Body of pancreas (tissue), 4 donors: ENCODE results near the gene ZW10. TPM values are rescaled to one million over a fixed set of nuclear protein-coding genes. Genes with fewer than 3 reads are reported as not detected.

Source experiments
- ATAC-seq: fragments of 150-250 bp; one replicate; pipeline ENCODE4 v1.9.1; 2016
- DNase-seq, 4 donors: peaks; one replicate each; pipeline ENCODE4 v3.0.0-alpha.2; 2019
- H3K27ac ChIP-seq, 4 donors: fragments of 200-600 bp; sonication (generic); 1 replicate in 3 of 4; 2 replicates in 1 of 4; pipeline versions ENCODE4 v1.5.1 to v1.6.1; 2016 to 2019; ENCODE audit warnings: mild to moderate bottlenecking in 1 of 4, mixed read lengths in 1 of 4, moderate library complexity in 1 of 4
- H3K27me3 ChIP-seq, 2 donors: fragments of 200-600 bp; sonication (generic); one replicate each; pipeline ENCODE4 v1.6.0; 2016; ENCODE audit warnings: mild to moderate bottlenecking in 1 of 2
- H3K36me3 ChIP-seq, 2 donors: fragments of 200-600 bp; sonication (generic); replicated peaks in 1 of 2; 2 replicates each; pipeline ENCODE4 v1.5.1; 2016; ENCODE audit warnings: low read depth in 2 of 2; ENCODE audit not compliant: insufficient read depth in 1 of 2
- H3K4me1 ChIP-seq: fragments of 200-600 bp; sonication (generic); one replicate; pipeline ENCODE4 v1.6.0; 2016
- H3K4me3 ChIP-seq, 2 donors: fragments of 200-600 bp; sonication (generic); 1 replicate in 1 of 2; 2 replicates in 1 of 2; pipeline ENCODE4 v1.5.1; 2016 to 2019
- H3K9me3 ChIP-seq, 3 donors: fragments of 200-600 bp; sonication (generic); 1 replicate in 2 of 3; 2 replicates in 1 of 3; pipeline ENCODE4 v1.5.1; 2016
- CTCF ChIP-seq, 7 experiments: fragments of 450-650 bp in 4 of 7; fragments of 200-600 bp in 3 of 7; sonication (generic) in 3 of 7; IDR thresholded peaks; one replicate each; pipeline ENCODE4 v1.5.1; 2016 to 2019; ENCODE audit warnings: antibody characterized with exemption in 7 of 7
- POLR2A ChIP-seq, 3 donors: fragments of 450-650 bp; IDR thresholded peaks; one replicate each; pipeline ENCODE4 v1.6.1; 2016; ENCODE audit warnings: antibody characterized with exemption in 3 of 3, mild to moderate bottlenecking in 2 of 3
- WGBS, 2 donors: methylation state at CpG; one replicate each; pipeline ENCODE4 v1.1.5; 2017; 5-methylcytosine and 5-hydroxymethylcytosine counted together
- intact Hi-C: fragments of 100-400 bp; cut with DNase I; formaldehyde crosslinking; loops from one replicate; pipeline ENCODE4 v1.15.1; 2023
- total RNA-seq, 2 donors: library from RNA; depleted of rRNA; stranded (reverse); fragments of >200 nt; gene quantifications; one replicate each; pipeline ENCODE4 v1.1.0, GENCODE V29; 2016

The ZW10 gene
- total RNA-seq, 2 donors from 2014 or later = 6.9 to 10.4 TPM

- 43 to 46% methylated on average over 2 of the region's 2 CpGs for WGBS, 2 donors
- H3K36me3 ChIP-seq = peaks cover 0 to 11% of the 10 kb centered on the region in 2 donors
Measured at GRCh38 chr11:113808931-113809330, 35.4 kb upstream of the ZW10 start.

GRCh38 chr11:113806406-113806805 lies 32.9 kb upstream of the ZW10 start:
- no peaks in the 10 kb centered on the region for H3K4me1 ChIP-seq
- intact Hi-C loops = no loop called here
- no peak overlapping the region for H3K4me3 ChIP-seq
- H3K27me3 ChIP-seq = no peaks in the 10 kb centered on the region
- no peaks in the 10 kb centered on the region for H3K9me3 ChIP-seq
- no peak for ATAC-seq
- DNase-seq = peak in 1 of 4 donors; percentile 11
- peaks cover 0 to 19% of the 10 kb centered on the region in 2 donors for H3K36me3 ChIP-seq
- H3K27ac ChIP-seq = no peak overlapping the region
- peak in 1 of 7 experiments; percentile 8 for TF ChIP-seq CTCF (IDR thresholded peaks at IDR 0.05)
- TF ChIP-seq POLR2A (IDR thresholded peaks at IDR 0.05) = no peak
- WGBS, 2 donors = 98 to 100% methylated on average over 2 of the region's 2 CpGs

More at GRCh38 chr11:113808931-113809330, 35.4 kb upstream of the ZW10 start:
- intact Hi-C loops = no loop called here
- no peaks in the 10 kb centered on the region for H3K27me3 ChIP-seq
- H3K9me3 ChIP-seq = no peaks in the 10 kb centered on the region
- no peak overlapping the region for H3K4me3 ChIP-seq
- TF ChIP-seq CTCF (IDR thresholded peaks at IDR 0.05) (no peak), POLR2A (IDR thresholded peaks at IDR 0.05) (no peak)
- no peak for DNase-seq
- ATAC-seq = no peak
- no peaks in the 10 kb centered on the region for H3K4me1 ChIP-seq
- H3K27ac ChIP-seq = no peak overlapping the region

GRCh38 chr11:113805640-113806039 lies 32.1 kb upstream of the ZW10 start:
- no peak overlapping the region for H3K4me3 ChIP-seq
- ATAC-seq = no peak
- TF ChIP-seq CTCF (IDR thresholded peaks at IDR 0.05) = no peak
- no peak for TF ChIP-seq POLR2A (IDR thresholded peaks at IDR 0.05)
- intact Hi-C loops = no loop called here
- H3K27ac ChIP-seq = no peak overlapping the region
- H3K4me1 ChIP-seq = no peaks in the 10 kb centered on the region
- no peak for DNase-seq
- no peaks in the 10 kb centered on the region for H3K9me3 ChIP-seq
- no peaks in the 10 kb centered on the region for H3K27me3 ChIP-seq
- H3K36me3 ChIP-seq = peaks cover 0 to 21% of the 10 kb centered on the region in 2 donors

- intact Hi-C loops = no loop called here
- H3K4me1 ChIP-seq = no peaks in the 10 kb centered on the region
- H3K27ac ChIP-seq = no peak overlapping the region
- TF ChIP-seq CTCF (IDR thresholded peaks at IDR 0.05) (no peak), POLR2A (IDR thresholded peaks at IDR 0.05) (no peak)
- H3K9me3 ChIP-seq = no peaks in the 10 kb centered on the region
- ATAC-seq = no peak
- DNase-seq = no peak
- peaks cover 0 to 13% of the 10 kb centered on the region in 2 donors for H3K36me3 ChIP-seq
- no peak overlapping the region for H3K4me3 ChIP-seq
- no peaks in the 10 kb centered on the region for H3K27me3 ChIP-seq
Measured at GRCh38 chr11:113802621-113803020, 29.1 kb upstream of the ZW10 start.

GRCh38 chr11:113796663-113797259 lies 23.3 kb upstream of the ZW10 start:
- DNase-seq = peak; percentile 35 to 63 (median 58)

More at GRCh38 chr11:113796663-113797259, 23.3 kb upstream of the ZW10 start:
- TF ChIP-seq CTCF (IDR thresholded peaks at IDR 0.05) (peak; percentile 37 to 70 (median 64)), POLR2A (IDR thresholded peaks at IDR 0.05) (no peak)
- no peaks in the 10 kb centered on the region for H3K9me3 ChIP-seq
- ATAC-seq = peak; percentile 90
- H3K4me1 ChIP-seq = no peaks in the 10 kb centered on the region
- H3K36me3 ChIP-seq = peaks cover 0 to 3% of the 10 kb centered on the region in 2 donors
- no peaks in the 10 kb centered on the region for H3K27me3 ChIP-seq
- no peak overlapping the region for H3K4me3 ChIP-seq
- H3K27ac ChIP-seq = no peak overlapping the region
- intact Hi-C loops = loop anchor here (5.0 kb wide), 1 partner anchor 489 kb away; no protein-coding TSS in a partner anchor
- 53 to 54% methylated on average over 3 of the region's 3 CpGs for WGBS, 2 donors
